Body of pancreas (tissue), 4 donors: ENCODE results near the gene MYBL2.

ENCODE experiments used
- POLR2A ChIP-seq, 3 donors: fragments of 450-650 bp; IDR thresholded peaks; one replicate each; pipeline ENCODE4 v1.6.1; 2016; ENCODE audit warnings: antibody characterized with exemption in 3 of 3, mild to moderate bottlenecking in 2 of 3
- TF ChIP-seq, protein P1 (sequence below), 7 experiments: fragments of 450-650 bp in 4 of 7; fragments of 200-600 bp in 3 of 7; sonication (generic) in 3 of 7; IDR thresholded peaks; one replicate each; pipeline ENCODE4 v1.5.1; 2016 to 2019; ENCODE audit warnings: antibody characterized with exemption in 7 of 7

DNA sequence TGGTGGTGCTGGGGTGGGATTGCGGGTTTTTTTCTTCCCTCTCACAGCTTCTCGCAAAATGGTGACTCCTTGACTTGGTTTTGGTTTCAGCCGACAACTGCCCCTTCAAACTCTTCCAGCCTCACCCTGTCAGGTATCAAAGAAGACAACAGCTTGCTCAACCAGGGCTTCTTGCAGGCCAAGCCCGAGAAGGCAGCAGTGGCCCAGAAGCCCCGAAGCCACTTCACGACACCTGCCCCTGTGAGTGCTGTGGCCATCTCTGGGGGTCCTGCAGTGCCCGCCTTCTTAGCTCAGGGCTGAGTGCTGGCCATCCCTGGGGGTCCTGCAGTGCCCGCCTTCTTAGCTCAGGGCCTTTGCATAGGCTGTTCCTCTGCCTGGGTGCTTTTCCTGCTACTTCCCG, 48.1 kb downstream of the MYBL2 start:
- TF ChIP-seq, protein P1, sequence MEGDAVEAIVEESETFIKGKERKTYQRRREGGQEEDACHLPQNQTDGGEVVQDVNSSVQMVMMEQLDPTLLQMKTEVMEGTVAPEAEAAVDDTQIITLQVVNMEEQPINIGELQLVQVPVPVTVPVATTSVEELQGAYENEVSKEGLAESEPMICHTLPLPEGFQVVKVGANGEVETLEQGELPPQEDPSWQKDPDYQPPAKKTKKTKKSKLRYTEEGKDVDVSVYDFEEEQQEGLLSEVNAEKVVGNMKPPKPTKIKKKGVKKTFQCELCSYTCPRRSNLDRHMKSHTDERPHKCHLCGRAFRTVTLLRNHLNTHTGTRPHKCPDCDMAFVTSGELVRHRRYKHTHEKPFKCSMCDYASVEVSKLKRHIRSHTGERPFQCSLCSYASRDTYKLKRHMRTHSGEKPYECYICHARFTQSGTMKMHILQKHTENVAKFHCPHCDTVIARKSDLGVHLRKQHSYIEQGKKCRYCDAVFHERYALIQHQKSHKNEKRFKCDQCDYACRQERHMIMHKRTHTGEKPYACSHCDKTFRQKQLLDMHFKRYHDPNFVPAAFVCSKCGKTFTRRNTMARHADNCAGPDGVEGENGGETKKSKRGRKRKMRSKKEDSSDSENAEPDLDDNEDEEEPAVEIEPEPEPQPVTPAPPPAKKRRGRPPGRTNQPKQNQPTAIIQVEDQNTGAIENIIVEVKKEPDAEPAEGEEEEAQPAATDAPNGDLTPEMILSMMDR (IDR thresholded peaks at IDR 0.05), result no peak
- no peak for TF ChIP-seq POLR2A (IDR thresholded peaks at IDR 0.05)
